Adipocyte (in vitro differentiated cells): ENCODE measurements around the gene EEF1AKMT4.

Experiments
- DNase-seq: peaks from one replicate; pipeline ENCODE4 v3.0.0-alpha.2; 2015; ENCODE audit warnings: low read depth
- H3K27me3 ChIP-seq: replicated peaks from 2 replicates; pipeline ENCODE4 v1.7.0; 2013; ENCODE audit warnings: mild to moderate bottlenecking, low read length, moderate library complexity; ENCODE audit not compliant: control insufficient read depth, insufficient read depth
- H3K36me3 ChIP-seq: 2 replicates; pipeline ENCODE4 v1.7.0; 2013; ENCODE audit warnings: low read length, mild to moderate bottlenecking, moderate library complexity; ENCODE audit not compliant: control insufficient read depth, insufficient read depth, severe bottlenecking
- H3K4me1 ChIP-seq: 2 replicates; pipeline ENCODE4 v1.7.0; 2013; ENCODE audit warnings: mild to moderate bottlenecking, low read length, moderate library complexity; ENCODE audit not compliant: control insufficient read depth, insufficient read depth
- H3K4me3 ChIP-seq: 2 replicates; pipeline ENCODE4 v1.7.0; 2013; ENCODE audit warnings: mild to moderate bottlenecking, low read length, moderate library complexity
- H3K9ac ChIP-seq: 2 replicates; pipeline ENCODE4 v1.7.0; 2013; ENCODE audit warnings: mild to moderate bottlenecking, low read length, moderate library complexity
- H3K9me3 ChIP-seq: 2 replicates; pipeline ENCODE4 v1.7.0; 2013; ENCODE audit warnings: mild to moderate bottlenecking, low read length, moderate library complexity; ENCODE audit not compliant: control insufficient read depth

The EEF1AKMT4 gene

DNA sequence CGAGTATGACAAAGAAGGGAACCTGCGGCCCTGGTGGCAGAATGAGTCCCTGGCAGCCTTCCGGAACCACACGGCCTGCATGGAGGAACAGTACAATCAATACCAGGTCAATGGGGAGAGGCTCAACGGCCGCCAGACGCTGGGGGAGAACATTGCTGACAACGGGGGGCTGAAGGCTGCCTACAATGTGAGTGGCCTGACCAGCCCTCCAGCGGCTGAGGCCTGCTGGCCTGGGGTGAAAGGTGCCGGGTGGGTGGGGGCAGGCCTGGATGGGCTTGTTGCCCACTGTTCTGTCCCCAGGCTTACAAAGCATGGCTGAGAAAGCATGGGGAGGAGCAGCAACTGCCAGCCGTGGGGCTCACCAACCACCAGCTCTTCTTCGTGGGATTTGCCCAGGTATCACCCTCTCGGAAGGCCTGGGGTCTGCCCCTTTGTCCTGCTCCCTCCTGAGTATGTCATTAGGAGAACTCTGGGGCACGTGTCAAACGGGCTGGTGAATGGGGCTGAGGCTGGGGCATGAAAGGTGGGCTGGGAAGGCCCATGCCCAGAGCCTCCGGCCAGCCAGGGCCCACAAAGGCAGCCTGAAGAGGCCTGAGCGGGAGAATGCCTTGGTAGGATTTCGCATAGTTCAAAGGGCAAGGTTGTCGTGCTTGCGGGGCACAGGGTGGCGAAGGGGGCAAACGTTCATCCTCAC, 41.7 kb downstream of the EEF1AKMT4 start:
- H3K9me3 ChIP-seq: no peaks in the 10 kb centered on the region
- H3K27me3 ChIP-seq: peaks cover 18% of the 10 kb centered on the region
- H3K4me1 ChIP-seq: no peaks in the 10 kb centered on the region
- no peak for DNase-seq
- H3K36me3 ChIP-seq: no peaks in the 10 kb centered on the region
- H3K9ac ChIP-seq: no peak overlapping the region
- no peak overlapping the region for H3K4me3 ChIP-seq

DNA sequence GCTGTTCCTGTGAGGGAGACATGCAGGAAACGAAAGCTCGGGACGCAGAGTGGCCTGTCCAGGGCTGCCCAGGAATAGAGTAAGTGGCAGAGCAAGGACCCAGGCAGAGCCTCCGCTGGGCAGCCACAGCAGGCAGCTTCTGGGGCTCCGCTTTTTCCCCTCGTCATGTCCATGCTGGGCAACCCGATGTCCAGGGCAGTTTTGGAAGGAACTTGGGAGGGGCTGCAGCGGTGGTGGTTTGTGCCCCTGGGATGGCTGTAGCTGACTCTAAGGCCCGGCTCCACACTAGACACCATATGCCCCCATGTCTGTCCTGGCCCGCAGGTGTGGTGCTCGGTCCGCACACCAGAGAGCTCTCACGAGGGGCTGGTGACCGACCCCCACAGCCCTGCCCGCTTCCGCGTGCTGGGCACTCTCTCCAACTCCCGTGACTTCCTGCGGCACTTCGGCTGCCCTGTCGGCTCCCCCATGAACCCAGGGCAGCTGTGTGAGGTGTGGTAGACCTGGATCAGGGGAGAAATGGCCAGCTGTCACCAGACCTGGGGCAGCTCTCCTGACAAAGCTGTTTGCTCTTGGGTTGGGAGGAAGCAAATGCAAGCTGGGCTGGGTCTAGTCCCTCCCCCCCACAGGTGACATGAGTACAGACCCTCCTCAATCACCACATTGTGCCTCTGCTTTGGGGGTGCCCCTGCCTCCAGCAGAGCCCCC, 42.4 kb downstream of the EEF1AKMT4 start:
- no peak overlapping the region for H3K9ac ChIP-seq
- H3K27me3 ChIP-seq: peaks cover 16% of the 10 kb centered on the region
- H3K4me3 ChIP-seq: no peak overlapping the region
- H3K36me3 ChIP-seq: no peaks in the 10 kb centered on the region
- no peaks in the 10 kb centered on the region for H3K9me3 ChIP-seq
- no peak for DNase-seq
- no peaks in the 10 kb centered on the region for H3K4me1 ChIP-seq

DNA sequence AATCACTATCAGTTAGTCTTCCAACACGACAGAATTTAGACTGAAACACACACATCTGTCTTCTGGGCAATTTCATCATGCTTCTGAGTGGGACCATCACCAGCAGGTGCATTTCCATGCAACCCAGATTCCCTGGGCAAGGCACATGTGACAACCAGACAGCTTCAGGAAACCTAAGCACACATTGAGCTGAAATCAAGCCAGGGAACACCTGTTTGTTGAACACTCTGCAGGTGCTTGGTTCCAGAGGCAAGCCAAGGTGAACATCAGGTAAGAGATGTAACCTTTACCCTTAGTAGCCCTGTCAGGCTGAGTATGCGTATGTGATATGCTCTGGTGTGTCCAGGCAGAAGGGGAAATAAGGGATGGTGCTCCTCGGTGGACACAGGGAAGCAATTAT, 46.3 kb downstream of the EEF1AKMT4 start:
- H3K9me3 ChIP-seq: no peaks in the 10 kb centered on the region
- H3K36me3 ChIP-seq: peaks cover 7% of the 10 kb centered on the region
- H3K9ac ChIP-seq: no peak overlapping the region

DNA sequence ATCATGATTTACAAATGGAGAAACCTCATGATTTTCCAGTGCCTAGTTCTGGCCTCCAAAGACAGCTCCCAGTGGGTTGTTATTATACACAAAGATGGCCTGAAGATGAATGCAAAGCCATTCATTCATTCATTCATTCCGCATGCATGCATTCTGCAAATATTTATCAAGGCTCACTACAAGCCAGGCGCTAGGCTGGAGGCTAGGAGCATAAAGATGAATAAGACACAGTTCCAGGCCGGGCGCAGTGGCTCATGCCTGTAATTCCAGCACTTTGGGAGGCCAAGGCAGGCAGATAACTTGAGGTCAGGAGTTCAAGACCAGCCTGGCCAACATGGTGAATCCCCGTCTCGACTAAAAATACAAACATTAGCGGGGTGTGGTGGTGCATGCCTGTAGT, 47.1 kb downstream of the EEF1AKMT4 start:
- Histone ChIP-seq H3K9ac (no peak overlapping the region), H3K4me1 (peaks cover 9% of the 10 kb centered on the region)
- DNase-seq: no peak

More for the DNA sequence above, 46.3 kb downstream of the EEF1AKMT4 start:
- H3K4me3 ChIP-seq: no peak overlapping the region
- DNase-seq: no peak
- peaks cover 10% of the 10 kb centered on the region for H3K27me3 ChIP-seq
- peaks cover 8% of the 10 kb centered on the region for H3K4me1 ChIP-seq

DNA sequence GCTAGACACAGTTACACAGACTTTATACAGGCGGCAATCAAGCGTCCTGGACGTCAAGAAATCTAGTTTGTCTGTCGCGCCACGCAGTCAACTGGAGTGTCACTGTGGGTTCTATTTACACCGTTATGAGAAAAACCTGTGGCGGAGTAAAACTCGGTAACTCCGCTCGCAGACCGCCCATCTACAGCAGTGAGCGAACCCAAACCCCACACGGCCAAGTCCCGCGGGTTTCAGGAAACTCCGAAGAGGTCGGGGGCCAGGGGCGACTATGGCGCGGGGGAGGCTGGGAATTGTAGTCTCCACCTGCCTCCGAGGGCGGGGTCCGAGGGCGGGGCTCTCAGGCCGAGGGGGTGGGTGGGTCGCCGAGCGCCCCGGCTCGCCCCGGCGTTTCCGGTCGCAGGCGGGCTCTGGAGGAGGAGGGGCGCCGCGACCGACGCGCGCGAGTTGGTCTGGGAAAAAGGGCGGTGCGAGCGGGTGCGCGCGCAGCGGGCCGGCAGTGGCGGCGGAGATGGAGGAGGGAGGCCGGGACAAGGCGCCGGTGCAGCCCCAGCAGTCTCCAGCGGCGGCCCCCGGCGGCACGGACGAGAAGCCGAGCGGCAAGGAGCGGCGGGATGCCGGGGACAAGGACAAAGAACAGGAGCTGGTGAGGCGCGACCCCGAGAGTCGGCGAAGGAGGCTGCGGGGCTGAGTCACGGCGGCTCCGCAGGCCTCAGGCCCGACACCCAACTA, 49.5 kb downstream of the EEF1AKMT4 start, which contains the start of gene PSMD2:
TSS of gene PSMD2 (plus strand) at position 483 of the 729 bp plus-strand sequence. CDS start at position 509, 26 bp downstream.
- DNase-seq: peak; percentile 99
- no peaks in the 10 kb centered on the region for H3K27me3 ChIP-seq
- H3K9me3 ChIP-seq: no peaks in the 10 kb centered on the region
- H3K36me3 ChIP-seq: peaks cover 36% of the 10 kb centered on the region
- H3K4me1 ChIP-seq: peaks cover 9% of the 10 kb centered on the region
- H3K4me3 ChIP-seq: peak within 1 kb of the TSS; percentile 94
- H3K9ac ChIP-seq: peak within 1 kb of the TSS; percentile 97

More for the DNA sequence above, 47.1 kb downstream of the EEF1AKMT4 start:
- H3K27me3 ChIP-seq: peaks cover 6% of the 10 kb centered on the region
- peaks cover 12% of the 10 kb centered on the region for H3K36me3 ChIP-seq
- H3K9me3 ChIP-seq: no peaks in the 10 kb centered on the region
- no peak overlapping the region for H3K4me3 ChIP-seq

DNA sequence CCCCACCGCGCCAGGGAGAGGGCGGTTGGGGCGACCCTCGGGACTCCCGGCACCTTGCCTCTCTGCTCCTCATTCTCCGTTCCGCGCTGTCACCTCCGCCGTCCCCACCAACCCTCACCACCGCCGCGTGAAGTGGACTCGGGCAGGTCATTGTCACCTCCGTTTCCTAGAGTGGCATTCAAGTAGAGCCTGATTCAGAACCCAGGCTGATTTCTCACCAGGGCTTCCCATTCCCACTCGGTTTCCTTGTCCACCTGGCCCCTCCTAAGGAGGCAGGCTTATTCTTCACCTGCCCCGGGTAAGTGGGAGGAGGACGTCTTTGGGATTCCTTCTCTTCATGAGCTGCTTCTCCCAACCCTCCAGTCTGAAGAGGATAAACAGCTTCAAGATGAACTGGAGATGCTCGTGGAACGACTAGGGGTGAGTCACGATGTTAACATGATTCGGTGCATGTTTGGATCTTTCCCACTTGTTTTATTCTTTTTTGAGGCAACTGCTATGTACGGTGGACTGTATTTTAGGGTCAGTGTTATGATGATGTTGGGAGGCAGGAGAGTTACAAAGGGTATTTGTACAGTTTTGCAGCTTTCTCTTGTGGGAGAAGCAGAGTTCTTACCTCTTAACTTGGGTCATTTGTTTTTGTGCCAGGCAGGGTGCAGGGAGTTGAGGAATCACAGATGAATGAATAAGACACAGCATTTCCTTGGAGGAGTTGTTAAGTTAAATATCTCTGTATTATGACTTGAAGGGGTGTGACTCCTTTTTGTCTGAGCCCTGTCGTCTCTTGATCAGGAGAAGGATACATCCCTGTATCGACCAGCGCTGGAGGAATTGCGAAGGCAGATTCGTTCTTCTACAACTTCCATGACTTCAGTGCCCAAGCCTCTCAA, 50.3 kb downstream of the EEF1AKMT4 start:
- Histone ChIP-seq H3K27me3 (no peaks in the 10 kb centered on the region), H3K36me3 (peaks cover 44% of the 10 kb centered on the region), H3K9me3 (no peaks in the 10 kb centered on the region), H3K9ac (peak overlapping the region; percentile 97), H3K4me1 (peaks cover 9% of the 10 kb centered on the region), H3K4me3 (peak overlapping the region; percentile 94)
- DNase-seq: peak; percentile 62

DNA sequence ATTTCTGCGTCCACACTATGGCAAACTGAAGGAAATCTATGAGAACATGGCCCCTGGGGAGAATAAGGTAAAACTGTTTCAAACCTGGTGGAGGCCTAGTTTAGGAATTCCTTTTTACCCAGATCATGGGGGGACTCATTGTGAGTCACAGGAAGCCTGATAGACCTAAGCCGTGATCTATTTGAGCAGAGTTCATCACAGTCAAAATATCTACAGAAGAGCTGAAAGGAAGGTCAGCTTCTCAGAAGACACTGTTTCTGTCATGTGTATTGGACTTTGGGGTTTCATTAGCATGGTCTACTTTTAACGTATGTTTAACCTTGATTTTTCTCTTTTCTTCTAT, 50.9 kb downstream of the EEF1AKMT4 start:
- H3K36me3 ChIP-seq: peaks cover 50% of the 10 kb centered on the region
- DNase-seq: peak; percentile 24
- peak overlapping the region; percentile 94 for H3K4me3 ChIP-seq
- H3K27me3 ChIP-seq: no peaks in the 10 kb centered on the region
- H3K4me1 ChIP-seq: peaks cover 9% of the 10 kb centered on the region
- H3K9ac ChIP-seq: peak overlapping the region; percentile 97
- no peaks in the 10 kb centered on the region for H3K9me3 ChIP-seq

DNA sequence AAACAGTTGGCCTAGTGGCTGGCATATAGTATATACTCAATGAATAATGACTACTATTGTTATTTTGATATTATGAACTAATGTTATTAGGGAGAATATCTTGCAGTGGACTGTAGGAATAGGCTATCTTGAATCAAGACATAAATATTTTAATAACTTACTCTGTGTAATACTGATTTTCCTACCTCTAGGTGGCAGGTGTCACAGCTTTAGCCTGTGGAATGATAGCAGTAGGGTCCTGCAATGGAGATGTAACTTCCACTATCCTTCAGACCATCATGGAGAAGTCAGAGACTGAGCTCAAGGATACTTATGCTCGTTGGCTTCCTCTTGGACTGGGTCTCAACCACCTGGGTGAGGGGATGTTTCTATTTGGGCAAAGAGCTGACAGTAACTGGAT, 56.1 kb downstream of the EEF1AKMT4 start:
- Histone ChIP-seq H3K9ac (no peak overlapping the region), H3K36me3 (peaks cover 90% of the 10 kb centered on the region), H3K9me3 (no peaks in the 10 kb centered on the region), H3K4me3 (no peak overlapping the region), H3K27me3 (no peaks in the 10 kb centered on the region), H3K4me1 (peaks cover 3% of the 10 kb centered on the region)
- no peak for DNase-seq

DNA sequence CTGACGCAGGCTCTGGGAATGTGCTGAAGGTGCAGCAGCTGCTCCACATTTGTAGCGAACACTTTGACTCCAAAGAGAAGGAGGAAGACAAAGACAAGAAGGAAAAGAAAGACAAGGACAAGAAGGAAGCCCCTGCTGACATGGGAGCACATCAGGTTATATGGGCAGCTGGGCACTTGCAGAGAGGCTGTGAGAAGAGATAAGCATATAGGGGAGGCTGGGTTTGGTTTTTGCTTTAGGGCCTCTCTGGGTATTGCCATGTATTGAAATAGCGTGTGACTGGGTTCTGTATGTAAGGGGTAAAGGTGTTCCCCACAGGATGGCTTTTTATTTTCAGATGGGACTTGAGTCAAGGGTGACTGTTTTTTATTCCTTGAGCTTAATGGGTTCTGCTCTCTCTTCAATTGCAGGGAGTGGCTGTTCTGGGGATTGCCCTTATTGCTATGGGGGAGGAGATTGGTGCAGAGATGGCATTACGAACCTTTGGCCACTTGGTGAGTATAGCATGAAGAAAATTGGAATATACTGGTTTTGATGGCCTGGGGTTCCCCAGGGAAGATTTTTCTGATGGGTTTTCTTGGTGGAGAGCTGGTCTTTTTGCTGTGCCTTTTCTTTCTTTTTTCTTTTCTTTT, 57.0 kb downstream of the EEF1AKMT4 start:
- DNase-seq: no peak
- Histone ChIP-seq H3K27me3 (no peaks in the 10 kb centered on the region), H3K9me3 (no peaks in the 10 kb centered on the region), H3K36me3 (peaks cover 85% of the 10 kb centered on the region), H3K4me1 (no peaks in the 10 kb centered on the region), H3K9ac (no peak overlapping the region), H3K4me3 (no peak overlapping the region)

DNA sequence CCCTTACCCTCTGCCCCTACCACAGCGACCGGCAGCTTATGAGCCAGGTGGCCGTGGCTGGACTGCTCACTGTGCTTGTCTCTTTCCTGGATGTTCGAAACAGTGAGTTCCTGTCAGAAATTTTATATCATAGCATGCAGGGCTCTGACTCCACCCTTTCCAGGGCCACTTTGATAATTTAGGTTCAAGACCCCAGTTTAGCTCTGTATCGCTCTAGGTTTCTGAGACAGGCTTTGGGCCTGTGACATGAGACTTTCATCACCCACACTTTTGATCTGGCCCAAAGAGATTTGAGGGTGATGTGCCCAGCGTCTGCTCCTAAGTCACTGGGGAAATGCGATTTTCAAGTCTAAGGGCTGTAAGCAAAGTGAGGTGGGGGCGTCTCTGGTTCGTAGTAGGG, 58.4 kb downstream of the EEF1AKMT4 start:
- peaks cover 70% of the 10 kb centered on the region for H3K36me3 ChIP-seq
- H3K9me3 ChIP-seq: no peaks in the 10 kb centered on the region
- H3K4me1 ChIP-seq: no peaks in the 10 kb centered on the region
- no peaks in the 10 kb centered on the region for H3K27me3 ChIP-seq
- DNase-seq: no peak
- no peak overlapping the region for H3K9ac ChIP-seq
- no peak overlapping the region for H3K4me3 ChIP-seq
